Activated CD8-positive, alpha-beta memory T cell treated with anti-CD3 and anti-CD28 coated beads for 1 hour (primary cell): ENCODE results near the gene RPL3.
"Not testable (repeated sequence)": the region's sequence is repeated elsewhere in the genome, so short reads cannot be mapped to it uniquely, and the experiment has no call there.

Experiments
- DNase-seq, 2 donors: peaks; one replicate each; pipeline ENCODE4 v3.0.0-alpha.2; 2020; ENCODE audit warnings: low read depth in 1 of 2; ENCODE audit errors: extremely low read depth in 1 of 2

RPL3 gene

DNA sequence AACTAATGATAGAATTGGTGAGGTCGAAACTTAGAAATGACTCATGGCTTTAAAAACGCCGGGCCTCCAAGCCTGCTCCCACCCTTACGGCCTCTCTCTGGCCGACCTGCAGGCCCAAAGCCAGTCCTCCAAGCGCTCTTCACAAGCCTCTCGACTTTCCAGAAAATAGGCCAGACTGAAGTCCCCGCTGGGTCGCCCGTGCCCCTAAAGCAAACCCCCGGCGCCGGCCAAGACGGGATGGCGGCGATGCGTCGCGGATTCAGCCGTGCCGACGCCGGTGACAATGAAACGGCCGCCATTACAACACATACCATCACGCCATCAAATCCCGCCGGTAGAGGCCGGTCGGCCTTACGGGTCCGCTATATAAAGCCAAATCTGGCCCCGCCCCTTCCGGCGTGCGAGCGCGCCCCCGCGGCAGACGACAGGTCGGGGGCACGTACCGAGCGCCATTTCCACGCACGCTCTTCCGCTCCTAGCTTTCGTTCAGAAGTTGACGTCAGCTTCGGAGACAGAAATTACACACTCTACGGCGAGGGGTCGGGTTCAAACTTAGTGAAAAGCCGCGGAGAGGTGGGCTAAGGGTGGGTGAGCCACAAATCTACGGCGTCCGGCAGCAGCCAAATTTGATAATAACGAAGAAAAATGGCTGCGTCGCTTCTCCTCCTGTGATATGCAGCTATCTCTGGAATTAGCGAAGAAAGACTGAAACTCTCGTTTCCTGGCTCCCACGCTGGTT lies at the start of gene RPL3:
Gene RPL3 (minus strand): TSS at position 340 of the 739 bp plus-strand sequence. CDS start 26 bp downstream, at position 314.
- peak; percentile 88 to 97 for DNase-seq

DNA sequence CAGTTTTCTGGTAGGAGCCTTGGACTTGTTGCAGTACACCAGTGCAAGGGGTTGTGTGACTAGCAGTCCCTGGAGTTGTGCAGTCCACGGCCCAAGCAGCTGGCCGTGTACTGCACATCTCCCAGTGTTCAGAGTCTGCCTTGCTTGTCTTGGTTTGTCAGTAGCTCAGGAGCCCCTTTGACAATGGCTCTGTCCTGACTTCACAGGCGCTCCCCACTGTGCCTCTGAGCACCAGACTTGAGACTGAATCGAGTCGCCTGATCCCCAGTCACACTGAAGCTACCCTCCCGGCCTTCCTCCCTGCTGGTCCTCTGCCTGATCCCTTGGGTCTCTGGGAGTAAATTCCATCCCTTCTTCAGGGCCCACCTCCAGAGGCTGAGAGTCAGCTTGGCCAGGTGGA lies 49.8 kb upstream of the RPL3 start:
- no peak for DNase-seq

DNA sequence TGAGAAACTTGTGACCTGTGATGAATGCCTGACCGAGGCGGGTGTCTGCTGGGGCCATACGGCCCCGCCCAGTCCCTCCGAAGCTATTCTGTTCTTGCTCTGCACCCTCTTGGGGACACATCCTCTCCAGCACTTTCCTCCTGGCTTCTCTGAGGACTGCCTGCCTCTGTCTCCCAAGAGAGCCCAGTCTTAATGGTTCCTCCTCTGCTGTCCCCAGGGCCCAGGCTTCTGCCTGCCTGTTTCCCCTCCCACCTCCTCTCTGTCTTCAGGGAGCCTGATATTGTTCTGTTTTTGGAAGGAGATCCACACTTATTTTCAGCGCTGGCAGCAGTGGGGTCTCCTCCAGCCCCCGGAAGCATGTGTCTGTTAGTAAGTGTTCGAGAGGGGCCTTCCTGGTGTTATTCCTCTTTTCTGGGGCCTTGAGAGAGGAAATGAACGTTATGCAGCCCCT lies 49.1 kb upstream of the RPL3 start:
- DNase-seq = no peak

DNA sequence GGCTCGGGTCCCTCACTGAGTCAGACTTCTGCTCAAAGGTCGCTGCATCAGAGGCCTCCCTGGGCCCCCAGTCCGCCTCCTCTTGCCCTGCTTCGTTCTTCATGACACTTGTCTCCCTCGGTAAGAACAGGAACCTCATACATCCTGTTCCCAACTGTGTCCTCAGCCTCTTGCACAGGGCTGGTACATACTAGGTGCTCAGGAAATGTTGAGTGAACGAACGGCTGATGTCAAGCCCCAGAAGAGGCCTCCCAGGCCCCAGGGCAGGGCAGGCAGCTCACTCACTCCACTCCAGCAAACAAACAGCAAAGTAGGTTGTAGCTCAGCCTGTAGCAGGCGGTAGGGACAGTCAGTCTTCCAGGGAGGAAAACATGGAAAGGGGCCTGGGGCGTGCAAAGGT lies 47.6 kb upstream of the RPL3 start:
- DNase-seq = no peak

DNA sequence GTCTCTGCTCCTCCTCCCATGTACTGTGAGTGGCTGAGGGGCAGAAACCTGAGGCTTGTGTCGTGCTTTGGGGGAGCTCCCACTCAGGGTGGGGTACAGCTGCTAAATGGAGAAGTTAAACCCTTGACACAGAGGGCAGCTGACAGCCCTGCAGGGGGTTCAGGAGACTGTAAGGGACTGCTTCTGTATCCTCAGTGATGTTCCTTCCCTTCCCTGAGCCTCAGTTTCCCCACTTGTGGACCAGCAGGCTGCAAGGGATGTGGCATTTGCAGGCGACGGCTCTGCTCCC lies 46.0 kb upstream of the RPL3 start:
- DNase-seq = no peak

GRCh38 chr22:39364714-39365491 lies 45.5 kb upstream of the RPL3 start:
- no peak for DNase-seq

DNA sequence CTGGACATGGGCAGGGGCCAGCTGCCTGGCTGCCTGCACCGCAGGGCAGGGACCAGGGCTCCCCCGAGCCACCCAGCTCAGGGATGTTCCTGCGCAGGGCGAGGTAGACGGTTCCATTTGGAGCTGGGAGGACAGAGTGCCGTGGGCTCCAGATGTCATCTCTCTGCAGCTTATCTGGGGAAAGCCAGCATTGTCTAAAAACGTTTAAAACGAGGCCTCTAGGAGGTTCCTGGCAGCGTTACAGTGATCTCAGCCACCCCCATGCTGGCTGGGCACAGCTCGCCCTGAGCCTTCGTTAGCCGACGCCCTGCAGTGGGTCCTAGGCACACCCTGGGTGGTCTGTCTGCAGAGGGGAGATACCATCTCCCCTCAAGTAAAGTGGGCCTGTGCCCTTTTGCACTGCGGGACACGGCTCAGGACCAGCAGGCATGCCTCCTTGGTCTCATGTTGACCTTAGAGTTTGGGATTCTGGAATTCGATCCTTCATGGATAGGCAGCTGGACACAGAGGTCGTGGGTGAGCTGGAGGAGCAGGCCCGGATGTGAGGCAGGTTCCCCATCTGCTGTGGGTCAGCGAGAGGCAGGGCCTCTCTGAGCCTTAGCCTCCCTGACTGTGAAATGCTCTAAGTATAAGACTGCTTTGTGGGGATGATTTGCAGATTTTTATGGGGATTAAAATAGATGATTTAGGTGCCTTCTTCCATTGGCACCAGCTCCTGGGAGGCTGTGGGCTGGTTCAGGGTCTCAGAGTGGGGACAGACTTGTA lies 44.5 kb upstream of the RPL3 start:
- no peak for DNase-seq

DNA sequence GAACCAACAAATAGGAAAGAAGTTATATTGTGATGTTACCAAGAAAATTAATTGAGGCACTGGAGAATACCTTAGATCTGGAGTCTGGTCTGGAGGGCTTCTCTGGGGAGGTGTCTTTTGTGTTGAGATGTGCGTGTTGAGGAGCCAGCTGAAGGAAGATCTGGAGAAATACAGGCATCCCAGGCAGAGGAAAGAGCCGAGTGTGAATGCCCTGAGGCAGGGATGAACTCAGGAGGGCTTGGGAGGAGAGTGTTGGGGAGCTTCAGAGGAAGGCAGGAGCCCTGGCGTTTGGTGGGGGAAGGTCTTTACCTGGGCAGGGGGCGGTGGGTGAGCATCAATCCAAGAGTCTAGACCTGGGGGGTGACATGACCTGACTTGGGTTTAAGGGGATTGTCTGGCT lies 43.5 kb upstream of the RPL3 start:
- DNase-seq = no peak

DNA sequence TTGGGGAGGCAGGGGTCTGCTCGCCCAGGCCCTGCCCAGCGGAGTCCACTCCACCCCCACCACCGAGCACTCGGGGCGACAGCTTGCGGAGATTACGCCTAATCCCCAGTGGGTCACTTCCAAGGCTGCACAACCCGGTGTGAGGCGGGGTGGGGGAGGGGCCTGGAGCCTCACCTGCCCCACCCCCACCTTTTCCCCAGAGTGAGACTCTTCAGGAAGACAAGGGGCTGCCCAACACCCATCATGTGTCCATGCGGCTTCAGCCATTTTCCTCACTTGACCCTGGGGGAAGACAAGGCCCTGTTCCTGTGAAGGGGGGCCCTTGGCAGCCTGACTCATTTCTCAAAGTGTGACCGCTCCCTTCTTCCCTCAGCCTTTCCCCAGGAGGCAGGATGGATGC lies 42.8 kb upstream of the RPL3 start:
- no peak for DNase-seq

GRCh38 chr22:39361496-39361895 lies 42.1 kb upstream of the RPL3 start:
- no peak for DNase-seq

GRCh38 chr22:39360674-39361413 lies 41.4 kb upstream of the RPL3 start:
- DNase-seq = no peak

DNA sequence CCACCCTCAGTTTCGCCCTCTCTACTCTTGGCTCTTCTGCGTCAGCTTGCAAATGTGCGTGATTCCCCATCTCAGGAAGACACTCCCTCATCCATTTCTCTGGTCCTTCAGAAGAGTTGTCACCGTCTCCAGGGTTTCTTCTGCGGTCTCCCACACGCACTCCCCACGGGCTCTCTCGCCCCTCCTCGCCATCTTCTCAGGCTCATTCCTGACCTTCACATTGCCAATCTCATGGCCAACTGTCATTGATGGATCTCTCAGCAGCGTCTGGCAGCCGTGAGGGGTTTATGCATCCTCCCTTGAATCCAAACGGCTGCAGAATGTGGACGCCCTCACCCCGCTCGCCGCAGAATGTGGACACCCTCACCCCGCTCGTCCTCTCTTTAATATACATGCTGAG lies 40.8 kb upstream of the RPL3 start:
- no peak for DNase-seq

- no peak for DNase-seq
These were observed 40.3 kb upstream of the RPL3 start for GRCh38 chr22:39359659-39360195.

DNA sequence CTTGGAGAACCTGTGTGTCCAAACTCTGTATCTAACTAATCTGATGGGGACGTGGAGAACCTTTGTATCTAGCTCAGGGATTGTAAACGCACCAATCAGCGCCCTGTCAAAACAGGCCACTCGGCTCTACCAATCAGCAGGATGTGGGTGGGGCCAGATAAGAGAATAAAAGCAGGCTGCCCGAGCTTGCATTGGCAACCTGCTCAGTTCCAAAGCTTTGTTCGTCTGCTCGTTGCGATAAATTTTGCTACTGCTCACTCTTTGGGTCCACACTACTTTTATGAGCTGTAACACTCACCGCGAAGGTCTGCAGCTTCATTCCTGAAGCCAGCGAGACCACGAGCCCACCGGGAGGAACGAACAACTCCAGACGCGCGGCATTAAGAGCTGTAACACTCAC lies 38.8 kb upstream of the RPL3 start:
- DNase-seq = not testable (repeated sequence)

DNA sequence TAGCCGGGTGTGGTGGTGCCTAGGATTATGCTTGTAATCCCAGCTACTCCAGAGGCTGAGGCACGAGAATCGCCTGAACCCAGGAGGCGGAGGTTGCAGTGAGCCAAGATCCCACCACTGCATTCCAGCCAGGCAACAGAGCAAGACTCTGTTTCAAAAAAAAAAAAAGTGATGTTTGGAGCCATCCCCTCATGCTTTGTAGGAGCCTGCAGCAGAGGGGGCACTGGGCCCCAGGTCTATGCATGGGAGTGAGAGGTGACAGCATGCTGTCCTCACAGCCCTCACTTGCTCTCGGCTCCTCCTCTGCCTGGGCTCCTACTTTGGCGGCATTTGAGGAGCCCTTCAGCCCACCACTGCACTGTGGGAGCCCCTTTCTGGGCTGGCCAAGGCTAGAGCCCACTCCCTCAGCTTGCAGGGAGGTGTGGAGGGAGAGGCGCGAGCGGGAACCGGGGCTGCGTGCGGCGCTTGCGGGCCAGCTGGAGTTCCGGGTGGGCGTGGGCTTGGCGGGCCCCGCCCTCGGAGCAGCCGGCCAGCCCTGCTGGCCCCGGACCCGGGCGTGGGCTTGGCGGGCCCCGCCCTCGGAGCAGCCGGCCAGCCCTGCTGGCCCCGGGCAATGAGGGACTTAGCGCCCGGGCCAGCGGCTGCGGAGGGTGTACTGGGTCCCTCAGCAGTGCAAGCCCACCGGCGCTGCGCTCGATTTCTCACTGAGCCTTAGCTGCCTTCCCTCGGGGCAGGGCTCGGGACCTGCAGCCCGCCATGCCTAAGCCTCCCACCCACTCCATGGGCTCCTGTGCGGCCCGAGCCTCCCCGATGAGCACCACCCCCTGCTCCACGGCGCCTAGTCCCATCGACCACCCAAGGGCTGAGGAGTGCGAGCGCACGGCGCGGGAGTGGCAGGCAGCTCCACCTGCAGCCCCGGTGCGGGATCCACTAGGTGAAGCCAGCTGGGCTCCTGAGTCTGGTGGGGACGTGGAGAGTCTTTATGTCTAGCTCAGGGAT lies 38.0 kb upstream of the RPL3 start:
- DNase-seq = not testable (repeated sequence)

DNA sequence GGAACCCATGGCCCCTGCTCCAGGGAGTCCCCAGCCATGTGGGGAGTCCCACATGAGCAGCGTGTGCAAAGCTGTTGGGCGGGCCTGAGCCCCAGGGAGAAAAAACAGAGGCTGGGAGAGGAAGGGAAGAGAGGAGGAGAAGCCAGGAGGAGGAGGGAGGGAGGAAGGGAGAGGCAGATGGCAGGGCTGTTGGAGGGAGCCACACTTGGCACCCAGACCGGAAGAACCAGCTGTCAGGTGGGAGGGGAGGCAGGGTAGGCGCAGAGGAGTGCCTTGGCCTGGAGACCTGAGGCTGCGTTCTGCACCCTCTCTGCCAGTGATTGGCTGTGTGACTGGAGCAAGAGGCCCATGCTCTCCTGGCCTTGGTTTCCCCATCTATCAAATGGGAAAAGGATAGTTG lies 37.0 kb upstream of the RPL3 start:
- DNase-seq = no peak

DNA sequence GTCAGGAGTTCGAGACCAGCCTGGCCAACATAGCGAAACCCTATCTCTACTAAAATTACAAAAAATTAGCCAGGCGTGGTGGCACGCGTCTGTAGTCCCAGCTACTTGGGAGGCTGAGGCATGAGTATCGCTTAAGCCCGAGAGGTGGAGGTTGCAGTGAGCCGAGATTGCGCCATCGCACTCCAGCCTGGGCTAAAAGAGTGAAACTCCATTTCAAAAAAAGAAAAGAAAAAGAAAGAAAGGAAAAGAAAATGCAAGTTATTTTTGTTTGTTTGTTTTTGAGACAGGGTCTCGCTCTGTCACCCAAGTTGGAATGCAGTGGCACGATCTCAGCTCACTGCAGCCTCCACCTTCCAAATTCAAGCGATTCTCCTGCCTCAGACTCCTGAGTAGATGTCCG lies 36.4 kb upstream of the RPL3 start:
- not testable (repeated sequence) for DNase-seq

DNA sequence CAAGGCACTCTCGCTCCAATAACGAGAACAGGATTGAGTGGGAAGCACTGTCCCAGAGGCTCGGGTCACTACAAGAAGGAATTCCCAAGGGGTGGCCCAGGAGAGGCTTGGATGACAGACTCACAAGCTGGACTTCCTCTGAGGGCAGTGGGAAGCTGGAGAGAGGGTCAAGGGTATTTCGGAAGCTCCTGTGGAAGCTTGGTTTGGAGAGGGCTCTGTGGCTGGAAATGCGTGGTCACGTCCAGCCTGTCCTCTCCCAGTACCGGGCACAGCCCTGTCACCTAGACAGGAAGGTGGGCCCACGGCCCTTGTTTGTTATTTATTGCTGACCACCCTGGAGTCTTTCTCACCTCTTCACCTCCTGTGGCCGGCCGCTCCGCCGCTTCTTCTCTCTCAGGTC lies 35.7 kb upstream of the RPL3 start:
- no peak for DNase-seq

GRCh38 chr22:39353346-39353745 lies 33.9 kb upstream of the RPL3 start:
- no peak for DNase-seq
